ENCODE data around the gene INVS. TPM values are rescaled to one million over a fixed set of nuclear protein-coding genes. Genes with fewer than 3 reads are reported as not detected.

INVS gene
- total RNA-seq, 1 experiment from 2014 or later = 21.1 TPM

- RAD21 ChIA-PET (ENCODE audit: low non-redundant PET in 1 of 2, low total read pairs in 2 of 2, uncharacterized antibody in 2 of 2, unreplicated experiment in 2 of 2) = no interaction called here
- POLR2A ChIA-PET = no interaction called here
Observed at GRCh38 chr9:100082782-100083181, 16.3 kb upstream of the INVS start.

More at GRCh38 chr9:100082782-100083181, 16.3 kb upstream of the INVS start:
- H3K9ac ChIP-seq (ENCODE audit: low read length) = no peak overlapping the region
- CTCF ChIA-PET = no interaction called here
- H3K79me2 ChIP-seq (ENCODE audit: insufficient read depth, low read length) = peaks cover 70% of the 10 kb centered on the region
- H3K4me1 ChIP-seq (ENCODE audit: control insufficient read depth in 1 of 2, insufficient read depth in 2 of 2, low read length in 2 of 2) = no peaks in the 10 kb centered on the region
- no peak overlapping the region for H2AFZ ChIP-seq (ENCODE audit: low read depth, low read length, poor library complexity, severe bottlenecking)
- no peaks in the 10 kb centered on the region for H3K9me2 ChIP-seq (ENCODE audit: insufficient read depth)
- DNase-seq (ENCODE audit: low read depth, low spot score) = no peak
- no peak overlapping the region for H3K27ac ChIP-seq (ENCODE audit: low read depth, low read length)
- H3K9me3 ChIP-seq (ENCODE audit: control insufficient read depth in 1 of 2, insufficient read depth in 1 of 2, low read depth in 1 of 2, low read length in 2 of 2) = no peaks in the 10 kb centered on the region
- TF ChIP-seq ZNF274 (IDR thresholded peaks at IDR 0.05; ENCODE audit: low read depth, low read length) = no peak
- TF ChIP-seq JUND (IDR thresholded peaks at IDR 0.05) = no peak
- TF ChIP-seq, protein P1, sequence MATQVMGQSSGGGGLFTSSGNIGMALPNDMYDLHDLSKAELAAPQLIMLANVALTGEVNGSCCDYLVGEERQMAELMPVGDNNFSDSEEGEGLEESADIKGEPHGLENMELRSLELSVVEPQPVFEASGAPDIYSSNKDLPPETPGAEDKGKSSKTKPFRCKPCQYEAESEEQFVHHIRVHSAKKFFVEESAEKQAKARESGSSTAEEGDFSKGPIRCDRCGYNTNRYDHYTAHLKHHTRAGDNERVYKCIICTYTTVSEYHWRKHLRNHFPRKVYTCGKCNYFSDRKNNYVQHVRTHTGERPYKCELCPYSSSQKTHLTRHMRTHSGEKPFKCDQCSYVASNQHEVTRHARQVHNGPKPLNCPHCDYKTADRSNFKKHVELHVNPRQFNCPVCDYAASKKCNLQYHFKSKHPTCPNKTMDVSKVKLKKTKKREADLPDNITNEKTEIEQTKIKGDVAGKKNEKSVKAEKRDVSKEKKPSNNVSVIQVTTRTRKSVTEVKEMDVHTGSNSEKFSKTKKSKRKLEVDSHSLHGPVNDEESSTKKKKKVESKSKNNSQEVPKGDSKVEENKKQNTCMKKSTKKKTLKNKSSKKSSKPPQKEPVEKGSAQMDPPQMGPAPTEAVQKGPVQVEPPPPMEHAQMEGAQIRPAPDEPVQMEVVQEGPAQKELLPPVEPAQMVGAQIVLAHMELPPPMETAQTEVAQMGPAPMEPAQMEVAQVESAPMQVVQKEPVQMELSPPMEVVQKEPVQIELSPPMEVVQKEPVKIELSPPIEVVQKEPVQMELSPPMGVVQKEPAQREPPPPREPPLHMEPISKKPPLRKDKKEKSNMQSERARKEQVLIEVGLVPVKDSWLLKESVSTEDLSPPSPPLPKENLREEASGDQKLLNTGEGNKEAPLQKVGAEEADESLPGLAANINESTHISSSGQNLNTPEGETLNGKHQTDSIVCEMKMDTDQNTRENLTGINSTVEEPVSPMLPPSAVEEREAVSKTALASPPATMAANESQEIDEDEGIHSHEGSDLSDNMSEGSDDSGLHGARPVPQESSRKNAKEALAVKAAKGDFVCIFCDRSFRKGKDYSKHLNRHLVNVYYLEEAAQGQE (IDR thresholded peaks at IDR 0.05; ENCODE audit: low read depth) = no peak
- no peak for TF ChIP-seq FOSL1 (IDR thresholded peaks at IDR 0.05; ENCODE audit: low read depth)
- no peak for TF ChIP-seq EGR1 (IDR thresholded peaks at IDR 0.05; ENCODE audit: low read depth)
- TF ChIP-seq TCF7L2 (IDR thresholded peaks at IDR 0.05; ENCODE audit: borderline replicate concordance, extremely low read depth, insufficient read depth, insufficient read length) = no peak
- no peak for TF ChIP-seq SRF (IDR thresholded peaks at IDR 0.05; ENCODE audit: low read depth)
- TF ChIP-seq CEBPB (IDR thresholded peaks at IDR 0.05; ENCODE audit: low read depth) = no peak
- TF ChIP-seq, protein P2, sequence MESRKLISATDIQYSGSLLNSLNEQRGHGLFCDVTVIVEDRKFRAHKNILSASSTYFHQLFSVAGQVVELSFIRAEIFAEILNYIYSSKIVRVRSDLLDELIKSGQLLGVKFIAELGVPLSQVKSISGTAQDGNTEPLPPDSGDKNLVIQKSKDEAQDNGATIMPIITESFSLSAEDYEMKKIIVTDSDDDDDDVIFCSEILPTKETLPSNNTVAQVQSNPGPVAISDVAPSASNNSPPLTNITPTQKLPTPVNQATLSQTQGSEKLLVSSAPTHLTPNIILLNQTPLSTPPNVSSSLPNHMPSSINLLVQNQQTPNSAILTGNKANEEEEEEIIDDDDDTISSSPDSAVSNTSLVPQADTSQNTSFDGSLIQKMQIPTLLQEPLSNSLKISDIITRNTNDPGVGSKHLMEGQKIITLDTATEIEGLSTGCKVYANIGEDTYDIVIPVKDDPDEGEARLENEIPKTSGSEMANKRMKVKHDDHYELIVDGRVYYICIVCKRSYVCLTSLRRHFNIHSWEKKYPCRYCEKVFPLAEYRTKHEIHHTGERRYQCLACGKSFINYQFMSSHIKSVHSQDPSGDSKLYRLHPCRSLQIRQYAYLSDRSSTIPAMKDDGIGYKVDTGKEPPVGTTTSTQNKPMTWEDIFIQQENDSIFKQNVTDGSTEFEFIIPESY (IDR thresholded peaks at IDR 0.05; ENCODE audit: extremely low read depth, insufficient replicate concordance, low read length) = no peak
- no peak for TF ChIP-seq POLR2A (IDR thresholded peaks at IDR 0.05; ENCODE audit: borderline replicate concordance, extremely low read depth, insufficient read depth, insufficient read length)
- no peak for TF ChIP-seq CTCF (IDR thresholded peaks at IDR 0.05 in 2 of 3, conservative IDR thresholded peaks at IDR 0.05 in 1 of 3; ENCODE audit: borderline replicate concordance in 1 of 3, insufficient read depth in 1 of 3, low read depth in 2 of 3, low read length in 2 of 3)
- H3K4me3 ChIP-seq (replicated peaks in 1 of 2; ENCODE audit: low read depth in 1 of 2, low read length in 2 of 2) = no peak overlapping the region
- BruUV-seq (replicated peaks) = no TSS peak
- no peak for ATAC-seq
- intact Hi-C loops (cut with micrococcal nuclease) = no loop called here
- no peaks in the 10 kb centered on the region for H3K27me3 ChIP-seq (ENCODE audit: insufficient read depth, low read length)
- peaks cover 12% of the 10 kb centered on the region; the same call in 1 of the 2 replicates for H4K20me1 ChIP-seq (ENCODE audit: insufficient read depth)
- no peaks in the 10 kb centered on the region for H3K36me3 ChIP-seq (ENCODE audit: control insufficient read depth in 1 of 2, insufficient read depth in 2 of 2, low read length in 2 of 2)
- H3K4me2 ChIP-seq (ENCODE audit: low read length) = no peak overlapping the region

Data from HCT116 (cell line).